ENCODE measurements around the gene TMEM40. TPM values are rescaled to one million over a fixed set of nuclear protein-coding genes. Genes with fewer than 3 reads are reported as not detected.

The TMEM40 gene
- polyA plus RNA-seq, 5 donors, result 1.1 to 2.6 (median 2.0) TPM

Other genes with a start within 250 kb of the TMEM40 start
- gene MKRN2OS, start 213.8 kb downstream of the TMEM40 start, polyA plus RNA-seq (ENCODE audit: insufficient read depth in 1 of 5, insufficient read length in 5 of 5, low replicate concordance in 1 of 5), result 1 to 10 TPM in 4 of 5 donors, under 1 TPM in 1; 0.75 to 1.5 (median 1.3) TPM
- 10 to 100 TPM; 34.7 to 41.9 (median 36.9) TPM for gene MKRN2, start 202.2 kb downstream of the TMEM40 start, polyA plus RNA-seq (ENCODE audit: insufficient read depth in 1 of 5, insufficient read length in 5 of 5, low replicate concordance in 1 of 5)
- 100 to 1,000 TPM; 114 to 142 (median 127) TPM for gene RAF1, start 95.1 kb downstream of the TMEM40 start, polyA plus RNA-seq (ENCODE audit: insufficient read depth in 1 of 5, insufficient read length in 5 of 5, low replicate concordance in 1 of 5)
- gene CAND2, start 37.4 kb upstream of the TMEM40 start, polyA plus RNA-seq (ENCODE audit: insufficient read depth in 1 of 5, insufficient read length in 5 of 5, low replicate concordance in 1 of 5), result 10 to 100 TPM in 1 of 5 donors, 1 to 10 TPM in 4; 4.3 to 10.6 (median 5.8) TPM
- 1,000 to 10,000 TPM; 2,442 to 3,164 (median 2,704) TPM for gene RPL32, start 82.3 kb upstream of the TMEM40 start, polyA plus RNA-seq (ENCODE audit: insufficient read depth in 1 of 5, insufficient read length in 5 of 5, low replicate concordance in 1 of 5)

All from right lung (tissue), 5 donors.